Upper lobe of left lung (tissue), 6 donors: ENCODE measurements around the gene NRXN3. TPM values are rescaled to one million over a fixed set of nuclear protein-coding genes. Genes with fewer than 3 reads are reported as not detected.

ENCODE experiments used
- ATAC-seq, 2 donors: fragments of 200-7000 bp; cut with Tn5 transposase; one replicate each; pipeline ENCODE4 v1.9.1; 2022; ENCODE audit warnings: mild to moderate bottlenecking in 2 of 2, moderate library complexity in 2 of 2; ENCODE audit not compliant: low FRiP score in 2 of 2
- DNase-seq, 2 donors: peaks; one replicate each; pipeline ENCODE4 v3.0.0-alpha.2; 2019 to 2020
- H3K27ac ChIP-seq, 4 donors: fragments of 200-600 bp; sonication (generic); one replicate each; pipeline ENCODE4 v1.5.1; 2016 to 2019
- H3K27me3 ChIP-seq, 4 donors: fragments of 200-600 bp; sonication (generic); one replicate each; pipeline ENCODE4 v1.5.1; 2017 to 2019
- H3K36me3 ChIP-seq, 4 donors: fragments of 200-600 bp; sonication (generic); one replicate each; pipeline ENCODE4 v1.5.1; 2016 to 2019
- H3K4me1 ChIP-seq, 4 donors: fragments of 200-600 bp; sonication (generic); one replicate each; pipeline ENCODE4 v1.5.1; 2018 to 2019
- H3K4me3 ChIP-seq, 4 donors: fragments of 200-600 bp; sonication (generic); one replicate each; pipeline ENCODE4 v1.5.1; 2017 to 2019; ENCODE audit warnings: mild to moderate bottlenecking in 2 of 4, moderate library complexity in 1 of 4
- H3K9me3 ChIP-seq, 4 donors: fragments of 200-600 bp; sonication (generic); one replicate each; pipeline ENCODE4 v1.5.1; 2018 to 2019
- EP300 ChIP-seq, 4 donors: sonication (generic); formaldehyde crosslinking; IDR thresholded peaks; one replicate each; pipeline ENCODE4 v1.5.1; 2017; ENCODE audit warnings: antibody characterized with exemption in 4 of 4, control low read depth in 2 of 4
- POLR2A ChIP-seq, 4 donors: fragments of 450-650 bp; IDR thresholded peaks; one replicate each; pipeline ENCODE4 v1.5.1; 2016 to 2017; ENCODE audit warnings: antibody characterized with exemption in 4 of 4, mild to moderate bottlenecking in 2 of 4
- POLR2AphosphoS5 ChIP-seq, 2 donors: sonication (generic); formaldehyde crosslinking; IDR thresholded peaks; one replicate each; pipeline ENCODE4 v1.5.1; 2017; ENCODE audit warnings: antibody characterized with exemption in 2 of 2
- WGBS, 2 donors: methylation state at CpG; one replicate each; pipeline ENCODE4 v1.1.5; 2017 to 2018; 5-methylcytosine and 5-hydroxymethylcytosine counted together
- total RNA-seq, 6 donors: library from RNA; depleted of rRNA in 4 of 6; stranded (reverse); fragments of >200 nt in 4 of 6; gene quantifications; one replicate each; pipeline versions ENCODE4 v1.1.0 to v1.2.1, GENCODE V29; 2016 to 2021
- TF ChIP-seq, protein P1 (sequence below), 6 experiments: fragments of 450-650 bp in 4 of 6; fragments of 200-600 bp in 2 of 6; sonication (generic) in 2 of 6; IDR thresholded peaks; one replicate each; pipeline ENCODE4 v1.5.1; 2016 to 2019; ENCODE audit warnings: antibody characterized with exemption in 6 of 6
- donor health status: DM: no; HTN: no; CAD: no; lungs with moderate emphysema.
- donor health status: DM: no; HTN: yes; CAD: no; lungs with severe emphysema.

NRXN3 gene
- total RNA-seq, 6 donors from 2014 or later, result 4.4 to 14.9 (median 7.2) TPM

DNA sequence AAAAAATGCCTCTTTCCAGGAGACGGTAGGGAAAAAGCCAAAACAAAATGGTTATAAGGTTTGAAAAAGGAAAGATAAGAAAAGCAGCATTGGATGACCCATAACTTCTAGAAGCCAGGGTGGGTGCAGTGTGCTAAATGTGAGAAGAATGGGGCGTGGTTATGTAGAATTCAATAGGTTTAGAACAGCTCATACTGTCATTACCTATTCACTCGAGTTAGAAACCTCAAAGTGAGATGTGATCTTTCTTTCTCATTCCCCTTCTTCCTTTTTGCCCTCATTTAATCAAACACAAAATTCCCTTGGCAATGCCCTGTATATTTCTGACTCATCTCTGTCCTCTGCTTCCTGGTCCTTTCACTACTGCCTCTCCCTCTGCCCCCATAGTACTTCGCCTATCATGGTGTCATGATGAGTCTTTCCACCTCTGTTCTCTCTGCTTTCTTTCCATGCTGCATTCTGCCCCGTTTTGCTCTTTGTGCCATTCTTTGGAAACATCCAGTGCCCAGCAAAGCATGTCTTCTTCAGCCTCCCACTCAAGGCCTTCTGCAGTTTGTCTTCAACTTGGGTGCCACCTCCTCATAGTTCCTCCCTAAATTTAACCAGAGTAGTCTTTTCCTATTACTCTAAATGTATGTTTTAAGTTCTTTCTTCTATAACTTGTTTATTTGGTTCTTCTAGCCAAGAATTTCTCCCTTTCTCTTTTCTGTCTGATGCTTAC is 496.3 kb downstream of the NRXN3 start:
- H3K4me1 ChIP-seq, result no peaks in the 10 kb centered on the region
- DNase-seq, result no peak
- no peak for ATAC-seq
- H3K36me3 ChIP-seq, result no peaks in the 10 kb centered on the region
- no peaks in the 10 kb centered on the region for H3K27me3 ChIP-seq
- WGBS, 2 donors, result 69 to 77% methylated on average over 5 of the region's 5 CpGs
- no peak for TF ChIP-seq POLR2AphosphoS5 (IDR thresholded peaks at IDR 0.05)
- TF ChIP-seq, protein P1, sequence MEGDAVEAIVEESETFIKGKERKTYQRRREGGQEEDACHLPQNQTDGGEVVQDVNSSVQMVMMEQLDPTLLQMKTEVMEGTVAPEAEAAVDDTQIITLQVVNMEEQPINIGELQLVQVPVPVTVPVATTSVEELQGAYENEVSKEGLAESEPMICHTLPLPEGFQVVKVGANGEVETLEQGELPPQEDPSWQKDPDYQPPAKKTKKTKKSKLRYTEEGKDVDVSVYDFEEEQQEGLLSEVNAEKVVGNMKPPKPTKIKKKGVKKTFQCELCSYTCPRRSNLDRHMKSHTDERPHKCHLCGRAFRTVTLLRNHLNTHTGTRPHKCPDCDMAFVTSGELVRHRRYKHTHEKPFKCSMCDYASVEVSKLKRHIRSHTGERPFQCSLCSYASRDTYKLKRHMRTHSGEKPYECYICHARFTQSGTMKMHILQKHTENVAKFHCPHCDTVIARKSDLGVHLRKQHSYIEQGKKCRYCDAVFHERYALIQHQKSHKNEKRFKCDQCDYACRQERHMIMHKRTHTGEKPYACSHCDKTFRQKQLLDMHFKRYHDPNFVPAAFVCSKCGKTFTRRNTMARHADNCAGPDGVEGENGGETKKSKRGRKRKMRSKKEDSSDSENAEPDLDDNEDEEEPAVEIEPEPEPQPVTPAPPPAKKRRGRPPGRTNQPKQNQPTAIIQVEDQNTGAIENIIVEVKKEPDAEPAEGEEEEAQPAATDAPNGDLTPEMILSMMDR (IDR thresholded peaks at IDR 0.05), result no peak
- TF ChIP-seq POLR2A (IDR thresholded peaks at IDR 0.05), result no peak
- TF ChIP-seq EP300 (IDR thresholded peaks at IDR 0.05), result no peak
- no peaks in the 10 kb centered on the region for H3K9me3 ChIP-seq
- H3K4me3 ChIP-seq, result no peak overlapping the region
- no peak overlapping the region for H3K27ac ChIP-seq

DNA sequence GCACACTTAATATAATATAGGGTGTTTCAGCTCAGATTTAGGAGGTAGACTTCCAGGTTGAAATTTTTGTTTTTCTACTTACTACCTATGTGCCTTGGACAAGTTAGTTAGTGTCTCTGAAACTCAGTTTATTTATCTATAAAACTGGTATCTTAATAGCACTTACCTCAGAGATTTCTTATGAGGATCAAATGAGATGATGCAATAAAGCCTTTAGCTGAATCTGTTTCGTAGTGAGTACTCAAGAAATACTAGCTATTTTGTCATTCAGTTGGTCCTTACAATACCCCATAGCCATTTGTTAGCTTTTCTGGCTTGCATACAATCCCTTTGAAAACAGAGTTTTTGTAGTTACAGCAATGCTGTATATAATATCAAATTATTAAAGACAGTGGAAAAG is 497.0 kb downstream of the NRXN3 start:
- Histone ChIP-seq H3K36me3 (no peaks in the 10 kb centered on the region), H3K4me1 (no peaks in the 10 kb centered on the region), H3K27me3 (no peaks in the 10 kb centered on the region), H3K27ac (no peak overlapping the region), H3K9me3 (no peaks in the 10 kb centered on the region), H3K4me3 (no peak overlapping the region)
- no peak for ATAC-seq
- 58 to 66% methylated on average over 1 of the region's 1 CpG for WGBS, 2 donors
- no peak for DNase-seq
- TF ChIP-seq, protein P1 (IDR thresholded peaks at IDR 0.05), result no peak
- TF ChIP-seq POLR2A (IDR thresholded peaks at IDR 0.05), result no peak
- no peak for TF ChIP-seq POLR2AphosphoS5 (IDR thresholded peaks at IDR 0.05)
- TF ChIP-seq EP300 (IDR thresholded peaks at IDR 0.05), result no peak

DNA sequence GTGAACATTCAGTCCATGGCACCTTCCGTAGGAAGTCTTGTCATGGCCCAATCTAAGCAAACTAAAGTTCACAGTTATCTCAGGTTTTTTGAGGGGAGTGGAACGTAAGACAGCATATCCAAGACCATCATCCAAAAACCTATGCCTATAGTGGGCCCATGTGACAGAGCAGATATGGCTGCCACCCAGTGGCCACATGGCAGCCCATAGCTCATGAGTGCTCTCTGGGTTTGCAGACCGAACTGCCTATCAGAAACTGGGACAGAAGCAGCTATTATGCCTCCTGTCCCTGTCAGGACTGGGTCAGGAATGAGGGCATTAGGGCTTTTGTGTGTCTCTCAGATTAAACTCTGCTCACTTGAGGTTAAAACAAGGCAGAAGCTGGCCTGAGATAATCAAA is 503.7 kb downstream of the NRXN3 start:
- no peak for TF ChIP-seq EP300 (IDR thresholded peaks at IDR 0.05)
- TF ChIP-seq, protein P1 (IDR thresholded peaks at IDR 0.05), result no peak
- no peak for TF ChIP-seq POLR2AphosphoS5 (IDR thresholded peaks at IDR 0.05)
- no peak for TF ChIP-seq POLR2A (IDR thresholded peaks at IDR 0.05)
- 79 to 95% methylated on average over 2 to 3 of the region's 3 CpGs for WGBS, 2 donors
- ATAC-seq, result no peak

DNA sequence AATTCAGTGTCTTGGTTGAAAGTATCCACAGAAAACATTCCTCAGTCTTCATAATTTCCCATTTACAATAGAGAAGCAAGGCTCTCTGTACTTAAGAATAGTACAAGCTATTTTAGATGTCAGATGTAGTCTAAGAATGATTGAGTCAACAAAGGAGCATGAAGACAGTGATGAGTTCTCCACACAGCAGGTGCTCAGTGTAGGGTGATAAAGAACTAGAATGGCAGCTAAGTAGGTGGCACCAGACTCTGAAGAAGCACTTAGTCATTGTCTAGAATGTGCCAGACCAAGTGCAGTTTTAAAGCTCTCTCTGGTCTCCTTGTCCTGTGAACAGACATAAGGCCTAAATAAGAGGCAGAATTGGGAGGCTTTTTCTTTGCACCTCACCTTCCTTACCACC is 504.6 kb downstream of the NRXN3 start:
- Histone ChIP-seq H3K36me3 (no peaks in the 10 kb centered on the region), H3K9me3 (no peaks in the 10 kb centered on the region), H3K4me1 (no peaks in the 10 kb centered on the region), H3K4me3 (no peak overlapping the region), H3K27me3 (no peaks in the 10 kb centered on the region), H3K27ac (no peak overlapping the region)
- TF ChIP-seq EP300 (IDR thresholded peaks at IDR 0.05) (no peak), POLR2A (IDR thresholded peaks at IDR 0.05) (no peak), POLR2AphosphoS5 (IDR thresholded peaks at IDR 0.05) (no peak)
- TF ChIP-seq, protein P1 (IDR thresholded peaks at IDR 0.05), result no peak
- ATAC-seq, result no peak
- DNase-seq, result no peak

More for the DNA sequence above, 503.7 kb downstream of the NRXN3 start:
- DNase-seq, result no peak
- Histone ChIP-seq H3K36me3 (no peaks in the 10 kb centered on the region), H3K27me3 (no peaks in the 10 kb centered on the region), H3K27ac (no peak overlapping the region), H3K9me3 (no peaks in the 10 kb centered on the region), H3K4me3 (no peak overlapping the region), H3K4me1 (no peaks in the 10 kb centered on the region)

DNA sequence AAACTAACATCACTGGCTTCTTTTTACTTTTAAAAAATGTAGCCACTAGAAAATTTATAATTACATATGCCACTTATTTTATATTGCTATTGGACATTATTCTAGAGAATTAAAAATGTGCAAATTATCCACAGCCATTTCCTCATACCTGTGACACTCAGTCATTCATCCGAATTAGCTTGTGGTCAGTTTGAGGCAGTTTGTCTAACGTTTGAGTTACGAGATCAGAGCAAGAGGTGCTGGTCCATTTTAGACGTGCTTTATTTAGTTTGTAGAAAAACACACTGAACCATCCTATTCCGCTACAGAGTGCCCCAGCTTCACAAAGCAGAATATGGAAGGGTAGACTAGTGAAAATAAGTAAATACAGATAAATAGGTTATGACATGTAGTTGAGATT is 513.0 kb downstream of the NRXN3 start:
- H3K36me3 ChIP-seq, result no peaks in the 10 kb centered on the region
- H3K9me3 ChIP-seq, result no peaks in the 10 kb centered on the region

More for the DNA sequence above, 513.0 kb downstream of the NRXN3 start:
- ATAC-seq (no peak), DNase-seq (no peak)
- Histone ChIP-seq H3K4me3 (no peak overlapping the region), H3K27me3 (no peaks in the 10 kb centered on the region), H3K27ac (no peak overlapping the region), H3K4me1 (no peaks in the 10 kb centered on the region)
- WGBS, 2 donors, result 73 to 79% methylated on average over 5 of the region's 5 CpGs
- TF ChIP-seq, protein P1 (IDR thresholded peaks at IDR 0.05), result no peak
- no peak for TF ChIP-seq POLR2A (IDR thresholded peaks at IDR 0.05)
- TF ChIP-seq EP300 (IDR thresholded peaks at IDR 0.05), result no peak
- TF ChIP-seq POLR2AphosphoS5 (IDR thresholded peaks at IDR 0.05), result no peak
